Inflammatory macrophage treated with lipopolysaccharide for 1 hour (primary cell): ENCODE results near the gene DAAM1.

Experiments used
- DNase-seq, 2 donors: peaks; one replicate each; pipeline ENCODE4 v3.0.0-alpha.2; 2020 to 2022

Gene DAAM1

DNA sequence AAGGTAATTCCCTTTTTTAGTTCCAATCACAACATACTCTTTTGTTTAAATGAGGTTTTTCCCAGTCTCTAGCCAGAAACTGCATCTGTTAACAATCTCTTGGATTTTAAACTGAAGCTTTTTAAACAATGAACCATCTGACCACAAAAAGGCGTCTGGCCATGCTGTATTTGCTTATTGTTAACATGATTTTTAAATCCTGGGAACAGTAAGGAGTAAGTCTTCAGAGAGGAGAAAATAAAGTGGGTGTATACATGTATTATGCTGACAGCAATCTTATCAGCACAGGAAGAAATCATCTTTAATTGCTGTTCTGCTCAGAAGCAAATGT lies 106.2 kb downstream of the DAAM1 start:
- DNase-seq, result no peak

DNA sequence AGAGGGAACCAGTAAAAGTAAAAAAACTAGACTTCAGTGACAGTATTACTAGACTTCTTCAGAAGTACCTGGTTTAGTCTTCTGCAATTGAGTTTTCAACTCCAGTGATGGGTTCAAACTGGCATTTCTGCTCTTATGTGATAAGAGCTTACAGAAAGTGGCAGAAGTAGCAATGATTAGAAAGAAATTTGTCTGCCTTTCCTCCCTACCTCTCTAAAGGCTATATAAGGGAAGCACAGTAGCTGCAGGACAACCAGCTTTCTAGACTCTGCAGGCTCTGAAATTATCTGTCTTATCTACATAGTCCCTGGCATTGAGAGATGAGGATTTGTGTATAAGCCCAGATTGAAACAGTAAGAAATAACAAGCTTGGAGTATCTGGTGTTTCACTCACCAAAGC lies 107.5 kb downstream of the DAAM1 start:
- no peak for DNase-seq

DNA sequence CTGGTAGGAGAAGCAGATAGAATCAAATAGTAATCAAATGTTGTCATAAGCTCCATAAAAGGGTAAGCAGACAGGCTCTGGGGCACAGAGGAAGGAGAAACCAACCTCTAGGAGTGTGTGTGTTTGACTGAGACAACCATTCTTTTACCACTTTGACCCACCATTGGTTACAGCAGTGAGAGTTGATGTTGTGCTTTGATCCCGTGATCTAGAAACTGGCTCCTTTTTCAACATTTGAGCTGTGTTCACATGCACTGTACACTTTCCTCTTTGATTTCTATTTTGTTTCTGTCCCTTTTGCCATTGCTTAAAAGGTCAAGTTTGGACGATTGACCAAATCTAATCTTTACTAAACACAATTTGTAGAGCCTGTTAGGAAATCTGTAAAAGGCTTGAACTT lies 108.0 kb downstream of the DAAM1 start:
- no peak for DNase-seq

- DNase-seq, result no peak
These were observed 108.8 kb downstream of the DAAM1 start for GRCh38 chr14:59297071-59297776.

GRCh38 chr14:59299731-59300130 lies 111.3 kb downstream of the DAAM1 start:
- DNase-seq, result no peak

DNA sequence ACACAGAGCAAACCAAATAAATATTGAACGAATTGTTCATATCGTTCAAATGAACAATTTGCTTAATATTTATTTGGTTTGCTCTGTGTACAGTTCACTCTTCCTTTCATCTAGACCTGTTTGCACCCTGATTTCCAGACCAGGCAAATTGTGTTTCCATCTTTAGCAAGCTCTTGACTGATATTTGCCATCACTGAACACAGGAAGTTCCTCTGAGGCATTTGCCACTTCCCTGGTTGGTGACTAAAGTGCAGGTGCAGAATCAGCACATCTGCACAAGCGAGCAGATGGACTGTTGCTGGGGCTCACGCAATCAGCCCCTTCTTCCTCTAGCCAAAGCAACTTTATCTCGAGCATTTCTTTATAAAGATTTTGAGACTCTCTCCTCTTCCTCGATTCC lies 112.9 kb downstream of the DAAM1 start:
- no peak for DNase-seq

DNA sequence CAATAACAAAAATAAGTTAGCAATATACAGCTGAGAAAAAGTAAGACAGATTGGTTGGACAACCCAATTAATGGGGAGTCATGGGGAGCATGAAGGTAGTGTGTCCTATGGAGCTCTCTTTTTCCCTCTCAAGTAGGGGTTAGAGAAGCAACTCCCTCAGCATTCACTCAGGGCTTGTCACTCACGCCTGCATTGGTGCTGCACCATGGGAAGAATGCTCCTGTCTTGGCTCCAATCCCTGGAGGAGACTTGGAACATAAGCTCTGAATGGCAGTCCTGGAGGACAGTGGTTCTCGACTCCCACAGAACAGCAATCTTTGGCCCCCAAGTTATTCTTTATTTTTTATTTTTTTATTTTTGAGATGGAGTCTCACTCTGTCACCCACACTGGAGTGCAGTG lies 113.8 kb downstream of the DAAM1 start:
- DNase-seq, result no peak

- DNase-seq, result no peak
These were observed 114.7 kb downstream of the DAAM1 start for GRCh38 chr14:59303216-59303615.

DNA sequence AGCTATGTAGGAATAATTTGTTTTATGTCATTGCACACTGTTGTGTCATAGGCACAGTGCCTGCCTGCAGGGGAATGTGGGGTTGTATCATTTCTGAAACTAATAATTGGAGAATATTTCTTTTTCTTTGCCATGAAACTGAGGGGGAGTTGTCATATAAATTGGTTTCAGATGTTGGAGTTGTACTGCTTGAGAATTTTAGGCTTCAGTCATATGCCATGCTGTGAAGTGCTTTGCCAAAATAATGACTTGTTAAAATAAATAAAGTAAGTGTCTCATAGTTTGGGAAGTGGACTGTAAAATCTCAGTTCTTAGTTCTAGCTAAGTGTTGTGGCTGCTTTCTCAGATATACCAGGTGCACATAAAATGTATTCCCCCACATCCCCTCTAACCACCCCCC lies 116.8 kb downstream of the DAAM1 start:
- no peak for DNase-seq

- no peak for DNase-seq
These were observed 117.5 kb downstream of the DAAM1 start for GRCh38 chr14:59305836-59306555.

DNA sequence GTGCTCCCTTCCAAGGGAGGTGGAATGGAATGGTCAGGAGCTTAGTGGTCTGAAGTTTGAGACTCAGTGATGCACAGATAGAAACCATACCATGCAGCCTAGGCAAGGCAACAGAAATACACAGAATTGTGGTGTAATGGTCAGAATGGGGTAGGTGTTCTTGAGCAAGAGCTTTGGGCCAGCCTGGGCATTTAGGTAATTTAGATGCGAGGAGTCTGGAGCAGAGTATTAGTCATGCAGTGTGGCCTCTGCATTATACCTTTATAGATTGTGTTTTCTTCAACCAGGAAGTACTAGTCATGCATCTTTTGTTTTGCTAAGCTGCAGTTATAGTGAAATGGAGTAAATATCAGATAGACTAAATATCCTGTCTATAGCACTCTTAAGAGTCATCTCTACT lies 118.3 kb downstream of the DAAM1 start:
- DNase-seq, result no peak

GRCh38 chr14:59308086-59308485 lies 119.6 kb downstream of the DAAM1 start:
- DNase-seq, result no peak

DNA sequence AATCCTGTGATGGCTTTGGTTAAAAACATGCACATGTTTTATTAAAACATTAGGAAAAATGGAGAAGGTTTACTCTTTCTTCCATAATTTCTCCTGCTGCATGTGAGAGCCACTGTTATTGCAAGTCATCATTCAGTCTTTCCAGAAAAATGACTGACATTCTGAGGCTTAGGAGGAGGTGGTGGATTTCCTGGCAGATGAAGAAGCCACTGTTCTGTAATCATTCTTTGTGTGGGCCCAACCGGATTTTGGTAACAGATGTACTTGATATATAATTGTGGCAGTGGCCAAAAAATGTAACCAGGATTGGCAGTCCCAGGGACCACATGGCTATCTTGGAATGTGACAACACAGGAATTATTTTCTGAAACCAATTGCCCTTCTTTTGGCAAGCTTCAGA lies 120.2 kb downstream of the DAAM1 start:
- DNase-seq, result no peak

- DNase-seq, result no peak
These were observed 120.9 kb downstream of the DAAM1 start for GRCh38 chr14:59309291-59309900.

DNA sequence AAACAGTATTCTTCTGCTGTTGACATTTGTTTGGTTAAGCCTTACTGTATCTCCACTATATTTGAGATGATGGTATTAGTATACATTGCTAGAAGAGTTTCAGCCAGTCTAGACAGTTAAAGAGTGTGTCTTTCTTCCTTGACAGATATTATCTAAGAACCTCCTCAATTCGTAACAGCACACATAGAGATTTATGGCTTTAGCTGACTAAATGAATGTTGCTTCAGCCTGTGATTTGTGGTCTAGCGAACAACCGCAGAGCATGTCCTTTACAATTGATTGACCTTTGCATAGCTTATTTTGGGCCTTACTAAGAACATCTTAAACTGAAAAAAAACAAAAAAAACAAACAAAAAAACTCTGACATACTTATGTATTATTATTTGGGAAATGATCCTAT lies 122.2 kb downstream of the DAAM1 start:
- no peak for DNase-seq

GRCh38 chr14:59311723-59312122 lies 123.3 kb downstream of the DAAM1 start:
- DNase-seq, result no peak

DNA sequence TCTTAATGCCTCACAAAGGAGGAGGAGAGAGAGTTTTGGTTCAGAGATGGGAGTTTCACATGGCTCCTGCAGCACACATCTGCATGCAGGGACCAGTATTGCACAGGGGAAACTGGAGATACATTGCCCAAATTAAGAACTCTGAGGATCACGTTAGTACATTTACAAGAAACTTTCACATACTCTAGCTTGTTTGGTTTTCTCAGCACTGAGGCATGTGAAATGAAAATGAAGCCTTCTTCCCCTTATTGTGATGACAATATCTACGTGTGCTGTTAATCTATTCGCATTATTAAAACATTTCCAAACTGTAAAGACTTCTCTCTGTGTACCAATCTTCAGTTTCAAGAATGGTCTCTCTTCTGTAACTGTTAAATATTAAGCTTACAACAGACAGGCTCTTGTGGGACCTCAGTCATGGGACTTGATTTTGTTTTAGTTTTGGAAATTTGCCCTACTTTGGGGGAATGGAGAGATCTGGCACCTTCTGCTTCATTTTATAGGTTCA lies 124.7 kb downstream of the DAAM1 start:
- no peak for DNase-seq

- DNase-seq, result no peak
These were observed 125.5 kb downstream of the DAAM1 start for GRCh38 chr14:59313658-59314608.

DNA sequence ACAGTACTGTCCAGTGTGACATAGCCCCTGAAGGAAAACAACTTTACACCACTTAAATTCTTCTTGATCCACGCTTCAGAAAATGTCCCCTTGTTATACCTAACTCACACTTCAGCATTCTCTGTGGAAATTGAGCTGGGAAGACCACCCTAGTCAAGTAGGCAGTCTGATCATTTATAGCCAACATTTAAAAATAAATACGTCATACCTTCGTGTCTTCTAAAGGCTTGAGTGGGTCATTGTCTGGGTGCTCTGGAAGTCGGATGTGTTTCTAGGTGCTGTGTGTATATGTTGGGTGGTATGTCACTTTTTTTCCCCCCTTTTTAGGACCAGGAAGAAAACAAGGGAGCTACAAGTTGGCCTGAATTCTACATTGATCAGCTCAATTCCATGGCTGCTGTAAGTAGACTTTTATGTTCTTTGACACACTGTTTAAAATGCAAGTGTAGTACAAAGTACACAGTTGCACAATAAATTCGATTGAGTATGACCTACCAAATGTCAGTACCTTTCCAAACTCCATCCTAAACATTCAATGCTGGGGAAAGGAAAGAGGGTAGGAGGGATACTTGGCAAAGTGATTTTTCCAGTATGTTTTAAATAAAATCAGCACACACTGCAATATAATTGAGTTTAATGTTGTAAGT lies 126.6 kb downstream of the DAAM1 start:
- DNase-seq, result no peak

DNA sequence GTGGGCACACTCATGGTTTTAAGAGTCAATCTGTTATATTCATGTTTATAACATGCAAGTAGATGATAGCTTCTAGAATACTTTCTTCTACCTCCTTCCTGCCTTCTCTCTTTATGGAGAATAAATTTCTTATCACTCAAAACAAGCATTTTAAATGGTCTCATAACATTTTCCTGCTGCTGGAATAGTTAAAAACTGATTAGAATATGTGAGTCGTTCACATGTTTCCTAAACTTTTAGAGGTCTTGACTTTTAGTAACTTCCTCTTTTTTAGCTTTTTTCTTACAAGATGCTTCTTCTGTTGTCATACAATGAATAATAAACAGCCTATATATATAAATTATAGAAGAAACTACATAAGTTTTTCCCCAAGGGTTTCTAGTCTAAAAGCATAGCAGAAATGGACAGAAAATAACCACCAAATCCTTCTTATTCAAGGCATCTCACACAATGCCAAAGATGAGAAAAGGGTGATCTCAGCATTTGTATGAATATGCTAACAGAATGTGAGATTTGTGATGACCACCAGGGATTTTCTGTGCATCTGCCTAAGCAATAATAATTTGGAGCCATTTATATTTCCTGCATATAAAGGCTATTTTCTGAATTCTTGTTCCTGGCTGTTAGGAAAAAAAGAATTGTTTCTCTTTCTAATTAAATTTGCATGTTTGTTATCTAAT lies 127.8 kb downstream of the DAAM1 start:
- no peak for DNase-seq

DNA sequence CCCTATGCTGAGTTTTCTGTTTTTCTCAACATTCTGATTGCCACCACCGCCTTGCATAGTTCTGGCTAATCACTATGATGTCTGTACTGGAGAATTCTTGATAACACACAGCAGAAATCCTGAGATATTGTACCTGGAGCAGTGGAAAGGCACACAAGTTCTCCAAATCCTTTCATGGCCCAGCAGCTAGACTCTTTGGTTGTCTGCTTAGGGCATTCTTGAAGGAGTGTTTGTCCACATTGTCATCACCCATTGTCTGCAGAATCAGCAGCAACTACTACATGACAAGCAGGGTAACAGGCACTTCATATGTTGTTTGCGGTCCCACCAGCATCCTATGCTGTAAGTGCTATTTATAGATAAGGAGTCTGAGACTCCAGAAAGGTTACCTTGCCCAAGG lies 128.9 kb downstream of the DAAM1 start:
- DNase-seq, result no peak
